Ovary (tissue), 9 donors: Measurements from ENCODE around the gene TNS3. TPM values are rescaled to one million over a fixed set of nuclear protein-coding genes. Genes with fewer than 3 reads are reported as not detected.

Source experiments
- DNase-seq, 5 donors: peaks; one replicate each; pipeline ENCODE4 v3.0.0-alpha.2; 2019 to 2020
- H3K27ac ChIP-seq, 2 donors: fragments of 200-600 bp; one replicate each; pipeline versions ENCODE4 v1.5.1 to v1.8.0; 2019 to 2022
- H3K27me3 ChIP-seq: fragments of 200-600 bp; one replicate; pipeline ENCODE4 v1.8.0; 2022
- H3K36me3 ChIP-seq: fragments of 200-600 bp; sonication (generic); one replicate; pipeline ENCODE4 v1.5.1; 2019
- H3K4me1 ChIP-seq: one replicate; pipeline ENCODE4 v1.8.1; 2013; ENCODE audit warnings: mild to moderate bottlenecking, moderate library complexity; ENCODE audit not compliant: insufficient read depth
- H3K4me3 ChIP-seq: fragments of 200-600 bp; sonication (generic); one replicate; pipeline ENCODE4 v1.5.1; 2017
- H3K9me3 ChIP-seq, 2 donors: fragments of 200-600 bp in 1 of 2; sonication (generic) in 1 of 2; one replicate each; pipeline versions ENCODE4 v1.5.1 to v1.8.1; 2013 to 2019; ENCODE audit warnings: mild to moderate bottlenecking in 1 of 2, moderate library complexity in 1 of 2
- CTCF ChIP-seq, 3 donors: fragments of 450-650 bp in 2 of 3; fragments of 200-600 bp in 1 of 3; IDR thresholded peaks; one replicate each; pipeline versions ENCODE4 v1.5.1 to v1.8.0; 2016 to 2022; ENCODE audit warnings: antibody characterized with exemption in 3 of 3, mild to moderate bottlenecking in 1 of 3
- EP300 ChIP-seq: sonication (generic); formaldehyde crosslinking; IDR thresholded peaks from one replicate; pipeline ENCODE4 v1.6.1; 2017; ENCODE audit warnings: antibody characterized with exemption
- POLR2A ChIP-seq: fragments of 450-650 bp; IDR thresholded peaks from one replicate; pipeline ENCODE4 v1.6.1; 2017; ENCODE audit warnings: antibody characterized with exemption, mild to moderate bottlenecking, moderate library complexity
- WGBS, 3 donors: extraction: QIAGEN DNeasy Blood & Tissue Kit in 1 of 3; methylation state at CpG; one replicate each; pipeline versions ENCODE4 v1.1.5 to v1.1.7; 2013 to 2017; 5-methylcytosine and 5-hydroxymethylcytosine counted together
- intact Hi-C, 4 donors: fragments of 100-400 bp; cut with DNase I; formaldehyde crosslinking; loops; one replicate each; pipeline versions ENCODE4 v1.11.0 to v1.15.1; 2022 to 2023
- polyA plus RNA-seq, 2 donors: library from polyadenylated mRNA; stranded (reverse); fragments of 200-250 nt in 1 of 2; fragments of 350-450 nt in 1 of 2; fragmentation: Illumina TruSeq in 1 of 2; extraction: RNeasy Lipid Tissue Mini Kit (QIAGEN cat#74804) in 1 of 2; gene quantifications; one replicate each; pipeline ENCODE4 v1.2.3, GENCODE V29; 2013 to 2014
- total RNA-seq, 7 donors: library from RNA; depleted of rRNA in 2 of 7; stranded (reverse); fragments of >200 nt in 2 of 7; fragmentation: NEBNext Ultra II Directional in 3 of 7; extraction: Animal tissue kit (Norgen Biotek cat#: 25700) in 3 of 7; gene quantifications; one replicate each; pipeline versions ENCODE4 v1.1.0 to v1.2.4, GENCODE V29; 2016 to 2023
- donor health status: DM: no; HTN: no; CAD: no; lungs with moderate emphysema.
- donor health status: DM: no; HTN: no; CAD: no.
- donor health status: Bipolar disorder and iron deficiency.
- donor health status: DM: yes; HTN: yes; CAD: no.
- donor health status: DM: no; HTN: no; CAD: no.
- donor health status: DM: yes; HTN: yes; CAD: no.

TNS3 gene
- total and polyA plus RNA-seq, 9 donors = 36.6 to 137 (median 91.3) TPM

- no peaks in the 10 kb centered on the region for H3K27me3 ChIP-seq
- H3K9me3 ChIP-seq = no peaks in the 10 kb centered on the region
- TF ChIP-seq EP300 (no peak), CTCF (IDR thresholded peaks at IDR 0.05) (no peak), POLR2A (no peak)
- no peak overlapping the region for H3K27ac ChIP-seq
- DNase-seq = peak in 1 of 5 donors; percentile 30
- no peak overlapping the region for H3K4me3 ChIP-seq
- 91 to 96% (median 94%) methylated on average over 8 of the region's 8 CpGs for WGBS, 3 donors
- H3K4me1 ChIP-seq = peaks cover 12% of the 10 kb centered on the region
- H3K36me3 ChIP-seq = no peaks in the 10 kb centered on the region
- intact Hi-C loops = loop anchor here in 1 of 4 donors (10.0 kb wide), 1 partner anchor 184 kb away; no protein-coding TSS in a partner anchor
Measured at GRCh38 chr7:47390914-47391313, 191.0 kb downstream of the TNS3 start.

GRCh38 chr7:47389923-47390630 lies 191.8 kb downstream of the TNS3 start:
- no peak for TF ChIP-seq CTCF (IDR thresholded peaks at IDR 0.05)
- TF ChIP-seq POLR2A = no peak
- no peak for TF ChIP-seq EP300
- DNase-seq = peak in 2 of 5 donors; percentile 18 to 29
- no peak overlapping the region for H3K27ac ChIP-seq
- WGBS, 3 donors = 78 to 88% (median 84%) methylated on average over 11 to 12 of the region's 12 CpGs
- H3K4me3 ChIP-seq = no peak overlapping the region
- no peaks in the 10 kb centered on the region for H3K36me3 ChIP-seq
- H3K27me3 ChIP-seq = no peaks in the 10 kb centered on the region
- H3K4me1 ChIP-seq = peaks cover 14% of the 10 kb centered on the region
- intact Hi-C loops = loop anchor here in 1 of 4 donors (10.0 kb wide), 1 partner anchor 185 kb away; no protein-coding TSS in a partner anchor
- no peaks in the 10 kb centered on the region for H3K9me3 ChIP-seq

GRCh38 chr7:47389171-47389922 lies 192.6 kb downstream of the TNS3 start:
- intact Hi-C loops = no loop called here
- TF ChIP-seq CTCF (IDR thresholded peaks at IDR 0.05) (no peak), EP300 (no peak), POLR2A (no peak)
- WGBS, 3 donors = 97 to 99% (median 98%) methylated on average over 16 of the region's 16 CpGs

GRCh38 chr7:47387506-47387905 lies 194.4 kb downstream of the TNS3 start:
- Histone ChIP-seq H3K9me3 (no peaks in the 10 kb centered on the region), H3K36me3 (no peaks in the 10 kb centered on the region), H3K4me1 (peaks cover 15% of the 10 kb centered on the region), H3K27me3 (no peaks in the 10 kb centered on the region), H3K27ac (no peak overlapping the region), H3K4me3 (no peak overlapping the region)
- TF ChIP-seq EP300 (no peak), POLR2A (no peak)
- peak in 1 of 5 donors; percentile 10 for DNase-seq
- intact Hi-C loops = no loop called here
- WGBS, 3 donors = 65 to 83% (median 78%) methylated on average over 5 of the region's 5 CpGs

More at GRCh38 chr7:47389171-47389922, 192.6 kb downstream of the TNS3 start:
- no peaks in the 10 kb centered on the region for H3K27me3 ChIP-seq
- peaks cover 20% of the 10 kb centered on the region for H3K4me1 ChIP-seq
- H3K36me3 ChIP-seq = no peaks in the 10 kb centered on the region
- DNase-seq = peak in 1 of 5 donors; percentile 13
- H3K4me3 ChIP-seq = no peak overlapping the region
- H3K9me3 ChIP-seq = no peaks in the 10 kb centered on the region
- no peak overlapping the region for H3K27ac ChIP-seq
